Uterus (tissue), 4 donors: Measurements from ENCODE around the gene MAP7D1. TPM values are rescaled to one million over a fixed set of nuclear protein-coding genes. Genes with fewer than 3 reads are reported as not detected.

ENCODE experiments used
- DNase-seq, 2 donors: peaks; one replicate each; pipeline ENCODE4 v3.0.0-alpha.2; 2019 to 2020
- H3K27ac ChIP-seq, 2 donors: fragments of 200-600 bp; sonication (generic); 1 replicate in 1 of 2; 2 replicates in 1 of 2; pipeline ENCODE4 v1.5.1; 2016 to 2018
- H3K27me3 ChIP-seq, 2 donors: fragments of 200-600 bp; sonication (generic); one replicate each; pipeline ENCODE4 v1.5.1; 2018 to 2019; ENCODE audit warnings: control low read depth in 1 of 2
- H3K36me3 ChIP-seq, 2 donors: fragments of 200-600 bp; sonication (generic); one replicate each; pipeline ENCODE4 v1.5.1; 2019; ENCODE audit warnings: control low read depth in 1 of 2
- H3K4me1 ChIP-seq, 2 donors: fragments of 200-600 bp; sonication (generic); one replicate each; pipeline ENCODE4 v1.5.1; 2018 to 2019; ENCODE audit warnings: control low read depth in 1 of 2
- H3K4me3 ChIP-seq, 2 donors: fragments of 200-600 bp; sonication (generic); 1 replicate in 1 of 2; 2 replicates in 1 of 2; pipeline ENCODE4 v1.5.1; 2018 to 2019; ENCODE audit warnings: mild to moderate bottlenecking in 1 of 2
- H3K9me3 ChIP-seq, 2 donors: fragments of 200-600 bp; sonication (generic); one replicate each; pipeline ENCODE4 v1.5.1; 2019; ENCODE audit warnings: control low read depth in 1 of 2
- POLR2A ChIP-seq, 2 donors: fragments of 450-650 bp; IDR thresholded peaks; one replicate each; pipeline ENCODE4 v1.6.1; 2016; ENCODE audit warnings: antibody characterized with exemption in 2 of 2, mild to moderate bottlenecking in 1 of 2, moderate library complexity in 1 of 2
- intact Hi-C: fragments of 100-400 bp; cut with DNase I; formaldehyde crosslinking; loops from one replicate; pipeline ENCODE4 v1.15.1; 2023; ENCODE audit warnings: low total_unique reads
- total RNA-seq, 4 donors: library from RNA; depleted of rRNA in 3 of 4; stranded (reverse); fragments of >200 nt in 3 of 4; gene quantifications; one replicate each; pipeline versions ENCODE4 v1.1.0 to v1.2.4, GENCODE V29; 2014 to 2023
- TF ChIP-seq, protein P1 (sequence below), 4 experiments: fragments of 200-600 bp in 2 of 4; fragments of 450-650 bp in 2 of 4; sonication (generic) in 2 of 4; IDR thresholded peaks; one replicate each; pipeline ENCODE4 v1.5.1; 2016 to 2019; ENCODE audit warnings: antibody characterized with exemption in 4 of 4, mild to moderate bottlenecking in 2 of 4, moderate library complexity in 1 of 4
- donor health status: DM: yes; HTN: yes; CAD: no.

Gene MAP7D1
- total RNA-seq, 4 donors from 2014 or later = 53.5 to 115 (median 77.3) TPM

DNA sequence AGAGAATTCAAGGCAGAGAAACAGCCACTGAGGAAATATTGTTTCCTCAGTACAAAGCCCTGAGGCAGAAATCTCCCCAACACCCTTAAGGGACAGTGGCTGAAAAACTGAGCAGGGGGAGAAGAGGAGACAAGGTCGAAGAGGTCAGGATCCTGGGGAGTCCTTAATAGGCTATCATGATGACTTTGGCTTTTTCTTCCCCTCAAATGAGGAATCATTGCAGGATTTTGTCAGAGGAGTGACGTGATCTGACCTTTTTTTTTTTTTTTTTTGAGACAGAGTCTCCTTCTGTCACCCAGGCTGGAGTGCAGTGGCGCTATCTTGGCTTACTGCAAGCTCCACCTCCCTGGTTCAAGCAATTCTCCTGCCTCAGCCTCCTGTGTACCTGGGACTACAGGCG is 10.2 kb downstream of the MAP7D1 start:
- Histone ChIP-seq H3K27me3 (no peaks in the 10 kb centered on the region), H3K9me3 (no peaks in the 10 kb centered on the region), H3K36me3 (no peaks in the 10 kb centered on the region), H3K4me1 (peaks cover 3 to 17% of the 10 kb centered on the region in 2 donors), H3K4me3 (no peak overlapping the region), H3K27ac (no peak overlapping the region)
- TF ChIP-seq, protein P1, sequence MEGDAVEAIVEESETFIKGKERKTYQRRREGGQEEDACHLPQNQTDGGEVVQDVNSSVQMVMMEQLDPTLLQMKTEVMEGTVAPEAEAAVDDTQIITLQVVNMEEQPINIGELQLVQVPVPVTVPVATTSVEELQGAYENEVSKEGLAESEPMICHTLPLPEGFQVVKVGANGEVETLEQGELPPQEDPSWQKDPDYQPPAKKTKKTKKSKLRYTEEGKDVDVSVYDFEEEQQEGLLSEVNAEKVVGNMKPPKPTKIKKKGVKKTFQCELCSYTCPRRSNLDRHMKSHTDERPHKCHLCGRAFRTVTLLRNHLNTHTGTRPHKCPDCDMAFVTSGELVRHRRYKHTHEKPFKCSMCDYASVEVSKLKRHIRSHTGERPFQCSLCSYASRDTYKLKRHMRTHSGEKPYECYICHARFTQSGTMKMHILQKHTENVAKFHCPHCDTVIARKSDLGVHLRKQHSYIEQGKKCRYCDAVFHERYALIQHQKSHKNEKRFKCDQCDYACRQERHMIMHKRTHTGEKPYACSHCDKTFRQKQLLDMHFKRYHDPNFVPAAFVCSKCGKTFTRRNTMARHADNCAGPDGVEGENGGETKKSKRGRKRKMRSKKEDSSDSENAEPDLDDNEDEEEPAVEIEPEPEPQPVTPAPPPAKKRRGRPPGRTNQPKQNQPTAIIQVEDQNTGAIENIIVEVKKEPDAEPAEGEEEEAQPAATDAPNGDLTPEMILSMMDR (IDR thresholded peaks at IDR 0.05) = no peak
- no peak for TF ChIP-seq POLR2A (IDR thresholded peaks at IDR 0.05)
- intact Hi-C loops = no loop called here
- no peak for DNase-seq

- Histone ChIP-seq H3K4me1 (peaks cover 0 to 15% of the 10 kb centered on the region in 2 donors), H3K36me3 (no peaks in the 10 kb centered on the region), H3K27me3 (no peaks in the 10 kb centered on the region), H3K27ac (no peak overlapping the region), H3K4me3 (no peak overlapping the region), H3K9me3 (no peaks in the 10 kb centered on the region)
- intact Hi-C loops = no loop called here
- TF ChIP-seq, protein P1 (IDR thresholded peaks at IDR 0.05) = no peak
- no peak for TF ChIP-seq POLR2A (IDR thresholded peaks at IDR 0.05)
- no peak for DNase-seq
These were observed 11.3 kb downstream of the MAP7D1 start for GRCh38 chr1:36166938-36167905.

- TF ChIP-seq, protein P1 (IDR thresholded peaks at IDR 0.05) = no peak
- TF ChIP-seq POLR2A (IDR thresholded peaks at IDR 0.05) = no peak
- Histone ChIP-seq H3K9me3 (no peaks in the 10 kb centered on the region), H3K4me3 (no peak overlapping the region), H3K27ac (no peak overlapping the region), H3K4me1 (peaks cover 0 to 9% of the 10 kb centered on the region in 2 donors), H3K27me3 (no peaks in the 10 kb centered on the region), H3K36me3 (no peaks in the 10 kb centered on the region)
- no peak for DNase-seq
- intact Hi-C loops = no loop called here
These were observed 12.6 kb downstream of the MAP7D1 start for GRCh38 chr1:36168514-36168913.

DNA sequence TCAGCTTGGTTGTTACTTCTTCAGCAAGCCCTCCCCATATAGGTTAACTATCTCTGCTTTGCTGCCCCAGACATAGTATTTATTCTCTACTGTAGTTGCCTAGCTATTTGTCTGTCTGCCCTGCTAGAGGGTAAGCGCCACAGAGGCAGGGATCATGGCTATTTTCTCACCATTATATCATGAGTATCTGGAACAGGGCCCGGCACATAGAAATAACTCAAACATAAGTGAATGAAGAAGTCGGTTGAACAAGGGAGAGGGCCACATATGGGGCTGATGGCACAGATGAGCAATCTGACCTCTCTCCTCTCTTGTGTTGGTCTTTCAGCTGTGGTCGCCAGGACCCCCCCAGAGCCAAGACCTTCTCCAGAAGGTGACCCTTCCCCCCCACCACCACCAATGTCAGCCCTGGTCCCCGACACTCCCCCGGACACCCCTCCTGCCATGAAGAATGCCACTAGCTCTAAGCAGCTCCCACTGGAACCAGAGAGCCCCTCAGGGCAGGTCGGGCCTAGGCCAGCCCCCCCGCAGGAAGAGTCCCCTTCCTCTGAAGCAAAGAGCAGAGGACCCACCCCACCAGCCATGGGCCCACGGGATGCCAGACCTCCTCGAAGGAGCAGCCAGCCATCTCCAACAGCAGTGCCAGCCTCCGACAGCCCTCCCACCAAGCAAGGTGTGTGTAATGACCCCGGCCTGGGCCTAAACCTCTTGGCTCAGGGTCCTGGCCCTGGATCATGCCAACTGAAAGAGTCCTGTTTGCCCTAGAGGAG is 14.9 kb downstream of the MAP7D1 start:
- Histone ChIP-seq H3K9me3 (no peaks in the 10 kb centered on the region), H3K36me3 (no peaks in the 10 kb centered on the region), H3K4me1 (peaks cover 0 to 13% of the 10 kb centered on the region in 2 donors), H3K4me3 (no peak overlapping the region), H3K27me3 (no peaks in the 10 kb centered on the region), H3K27ac (no peak overlapping the region)
- intact Hi-C loops = no loop called here
- no peak for DNase-seq
- TF ChIP-seq POLR2A (IDR thresholded peaks at IDR 0.05) = no peak
- TF ChIP-seq, protein P1 (IDR thresholded peaks at IDR 0.05) = no peak
